Brain microvascular endothelial cell (primary cell): ENCODE data around the gene ACOXL.

Experiments
- DNase-seq: peaks from one replicate; pipeline ENCODE4 v3.0.0-alpha.2; 2020
- H3K27ac ChIP-seq: fragments of 250-450 bp; sonication (Bioruptor Pico); 2 replicates; pipeline ENCODE4 v1.5.1; 2020; ENCODE audit warnings: mild to moderate bottlenecking, moderate library complexity
- H3K27me3 ChIP-seq: fragments of 250-450 bp; sonication (Bioruptor Pico); replicated peaks from 2 replicates; pipeline ENCODE4 v1.5.1; 2020; ENCODE audit warnings: mild to moderate bottlenecking
- H3K36me3 ChIP-seq: fragments of 250-450 bp; sonication (Bioruptor Pico); replicated peaks from 2 replicates; pipeline ENCODE4 v1.5.1; 2020; ENCODE audit warnings: mild to moderate bottlenecking
- H3K4me3 ChIP-seq: 2 replicates; pipeline ENCODE4 v1.5.1; 2011; ENCODE audit warnings: low read depth, mild to moderate bottlenecking, control low read depth, low read length, moderate library complexity
- CTCF ChIP-seq: IDR thresholded peaks from 2 replicates; pipeline ENCODE4 v1.5.1; 2011; ENCODE audit warnings: low read depth, mild to moderate bottlenecking, moderate library complexity, low read length, control low read depth, inconsistent platforms; ENCODE audit errors: missing control alignments
- in situ Hi-C: cut with HindIII; loops from 2 replicates; pipeline ENCODE4 v1.10.0; 2017; ENCODE audit warnings: low sequenced_read_pairs, low pct_ligation_motif_present

The ACOXL gene

GRCh38 chr2:110726285-110726684 is 6.1 kb upstream of the ACOXL start:
- no peak overlapping the region for H3K27ac ChIP-seq
- H3K27me3 ChIP-seq, result peaks cover 35% of the 10 kb centered on the region

GRCh38 chr2:110727923-110728322 is 4.5 kb upstream of the ACOXL start:
- in situ Hi-C loops, result no loop called here
- TF ChIP-seq CTCF, result no peak
- no peak overlapping the region for H3K4me3 ChIP-seq
- peaks cover 45% of the 10 kb centered on the region for H3K27me3 ChIP-seq
- H3K36me3 ChIP-seq, result no peaks in the 10 kb centered on the region
- DNase-seq, result no peak
- H3K27ac ChIP-seq, result no peak overlapping the region

More at GRCh38 chr2:110726285-110726684, 6.1 kb upstream of the ACOXL start:
- H3K4me3 ChIP-seq, result no peak overlapping the region
- H3K36me3 ChIP-seq, result no peaks in the 10 kb centered on the region
- no peak for DNase-seq
- in situ Hi-C loops, result no loop called here
- TF ChIP-seq CTCF, result no peak

- TF ChIP-seq CTCF, result no peak
- Histone ChIP-seq H3K36me3 (no peaks in the 10 kb centered on the region), H3K27me3 (peaks cover 48% of the 10 kb centered on the region), H3K4me3 (no peak overlapping the region), H3K27ac (no peak overlapping the region)
- DNase-seq, result no peak
- in situ Hi-C loops, result no loop called here
These were observed 3.3 kb upstream of the ACOXL start for GRCh38 chr2:110729106-110729505.

- Histone ChIP-seq H3K27ac (no peak overlapping the region), H3K4me3 (no peak overlapping the region), H3K27me3 (peaks cover 65% of the 10 kb centered on the region), H3K36me3 (no peaks in the 10 kb centered on the region)
- DNase-seq, result no peak
- TF ChIP-seq CTCF, result no peak
- in situ Hi-C loops, result no loop called here
These were observed 1.3 kb upstream of the ACOXL start for GRCh38 chr2:110731064-110731463.

- Histone ChIP-seq H3K4me3 (no peak overlapping the region), H3K27ac (no peak overlapping the region), H3K27me3 (peaks cover 55% of the 10 kb centered on the region), H3K36me3 (no peaks in the 10 kb centered on the region)
- in situ Hi-C loops, result no loop called here
- no peak for DNase-seq
- TF ChIP-seq CTCF, result no peak
These were observed 3.0 kb downstream of the ACOXL start for GRCh38 chr2:110735366-110735765.

- H3K27ac ChIP-seq, result no peak overlapping the region
- in situ Hi-C loops, result no loop called here
- no peak overlapping the region for H3K4me3 ChIP-seq
- TF ChIP-seq CTCF, result no peak
- H3K36me3 ChIP-seq, result no peaks in the 10 kb centered on the region
- peaks cover 43% of the 10 kb centered on the region for H3K27me3 ChIP-seq
- DNase-seq, result no peak
These were observed 5.4 kb downstream of the ACOXL start for GRCh38 chr2:110737783-110738182.
